ENCODE results near the gene KMT2E. TPM values are rescaled to one million over a fixed set of nuclear protein-coding genes. Genes with fewer than 3 reads are reported as not detected.
A peak's percentile ranks its signal among the peaks of the same experiment; 100 is the strongest.

KMT2E gene
- total RNA-seq, 1 experiment from 2014 or later: 38.2 TPM

- Mint-ChIP-seq H3K9me3 (peaks cover 2 to 6% of the 10 kb centered on the region in 2 experiments; a peak in 4 of 5 replicates), H3K4me1 (peaks cover 30 to 36% of the 10 kb centered on the region in 2 experiments), H3K4me3 (peak overlapping the region; percentile 99 to 100), H3K27me3 (ENCODE audit: low read depth) (no peaks in the 10 kb centered on the region; the same call in 1 of the 2 replicates), H3K27ac (peak overlapping the region in 2 of 3 experiments; percentile 5 to 68; a peak in 5 of 7 replicates), H3K36me3 (ENCODE audit: insufficient read depth in 1 of 3, low read depth in 3 of 3) (peaks cover 4 to 23% (median 7%) of the 10 kb centered on the region in 3 experiments; a peak in 6 of 7 replicates)
- Histone ChIP-seq H2BK120ac (ENCODE audit: low read depth, low read length, poor library complexity, severe bottlenecking) (no peak overlapping the region), H3K56ac (ENCODE audit: insufficient read length, low read depth, low read length) (no peak overlapping the region), H3K27me3 (ENCODE audit: insufficient read depth, low read length) (no peaks in the 10 kb centered on the region), H3K9me3 (ENCODE audit: control insufficient read depth, low read depth, low read length) (no peaks in the 10 kb centered on the region), H3K14ac (ENCODE audit: insufficient read depth, low read length) (no peak overlapping the region), H2AFZ (ENCODE audit: low read length) (no peak overlapping the region), H2AK5ac (ENCODE audit: insufficient read length, low read length) (no peak overlapping the region), H4K8ac (replicated peaks; ENCODE audit: insufficient read length, low read depth, low read length) (no peak overlapping the region), H3K27ac (ENCODE audit: insufficient read length, low read depth, low read length) (no peak overlapping the region), H3K4me2 (ENCODE audit: insufficient read depth, insufficient read length, low read length) (peak overlapping the region; percentile 27), H2BK12ac (ENCODE audit: insufficient read length, low read depth, low read length) (no peak overlapping the region), H3K79me1 (ENCODE audit: insufficient read depth, low read depth, low read length, poor library complexity, severe bottlenecking) (no peaks in the 10 kb centered on the region), H2BK5ac (ENCODE audit: insufficient read length, low read length) (no peak overlapping the region), H2BK20ac (ENCODE audit: low read depth, low read length, poor library complexity, severe bottlenecking) (no peak overlapping the region), H2BK15ac (ENCODE audit: low read depth, low read length) (no peak overlapping the region), H3K18ac (ENCODE audit: insufficient read length, low read depth, low read length) (no peak overlapping the region), H3K4me1 (ENCODE audit: insufficient read depth, low read length) (no peaks in the 10 kb centered on the region), H4K20me1 (ENCODE audit: control insufficient read depth, insufficient read depth, insufficient read length) (no peaks in the 10 kb centered on the region), H3K79me2 (ENCODE audit: insufficient read depth, low read length) (peaks cover 42% of the 10 kb centered on the region; the same call in 1 of the 2 replicates), H3T11ph (ENCODE audit: low read length) (no peak overlapping the region), H4K91ac (ENCODE audit: insufficient read length, low read depth, low read length) (no peak overlapping the region), H3K9ac (ENCODE audit: extremely low read depth, insufficient read length, low read length) (peak overlapping the region; percentile 15), H3K4ac (ENCODE audit: low read depth, low read length) (no peak overlapping the region), H3K23ac (ENCODE audit: insufficient read length, low read depth, low read length) (no peak overlapping the region), H3K23me2 (ENCODE audit: insufficient read length, low read depth, low read length, poor library complexity, severe bottlenecking) (peaks cover 4% of the 10 kb centered on the region), H4K5ac (ENCODE audit: insufficient read length, low read depth, low read length) (no peak overlapping the region)
- TF ChIP-seq CTCF (conservative IDR thresholded peaks at IDR 0.05): no peak
- no CpG with 5 or more reads among the region's 5 CpGs for WGBS (ENCODE audit: extremely low coverage, insufficient read length, low lambda C conversion rate)
- DNase-seq: no peak
Observed at GRCh38 chr7:105016709-105017656, 3.0 kb downstream of the KMT2E start.
